Small intestine (tissue), 7 donors: ENCODE results near the gene CPLX1. TPM values are rescaled to one million over a fixed set of nuclear protein-coding genes. Genes with fewer than 3 reads are reported as not detected.
"Not testable (repeated sequence)": the region's sequence is repeated elsewhere in the genome, so short reads cannot be mapped to it uniquely, and the experiment has no call there.

Source experiments
- DNase-seq, 2 donors: peaks; one replicate each; pipeline versions ENCODE4 v3.0.0 to v3.0.0-alpha.2; 2013
- FAIRE-seq: peaks from 2 replicates; lab custom pipeline; 2012; peaks lifted over from hg19 to GRCh38; lab: Jason Lieb, UNC
- H3K27ac ChIP-seq, 3 donors: one replicate each; pipeline ENCODE4 v1.5.1; 2013; ENCODE audit warnings: low read length in 2 of 3, mild to moderate bottlenecking in 2 of 3, control low read depth in 1 of 3, inconsistent platforms in 1 of 3, low read depth in 1 of 3, moderate library complexity in 1 of 3
- H3K27me3 ChIP-seq, 3 donors: one replicate each; pipeline ENCODE4 v1.6.1; 2013; ENCODE audit warnings: low read length in 3 of 3, inconsistent platforms in 1 of 3; ENCODE audit not compliant: control insufficient read depth in 3 of 3, insufficient read depth in 3 of 3
- H3K36me3 ChIP-seq, 3 donors: one replicate each; pipeline ENCODE4 v1.6.1; 2013; ENCODE audit warnings: low read length in 3 of 3, inconsistent platforms in 1 of 3, low read depth in 1 of 3, mild to moderate bottlenecking in 1 of 3, moderate library complexity in 1 of 3; ENCODE audit not compliant: control insufficient read depth in 3 of 3, insufficient read depth in 2 of 3
- H3K4me1 ChIP-seq, 3 donors: one replicate each; pipeline ENCODE4 v1.6.1; 2013; ENCODE audit warnings: low read length in 2 of 3, inconsistent platforms in 1 of 3, low read depth in 1 of 3, mild to moderate bottlenecking in 1 of 3, moderate library complexity in 1 of 3; ENCODE audit not compliant: control insufficient read depth in 3 of 3, insufficient read depth in 2 of 3
- H3K4me3 ChIP-seq, 3 donors: one replicate each; pipeline ENCODE4 v1.5.1; 2013; ENCODE audit warnings: low read length in 3 of 3, control low read depth in 1 of 3, inconsistent platforms in 1 of 3, low read depth in 1 of 3, mild to moderate bottlenecking in 1 of 3, moderate library complexity in 1 of 3
- H3K9me3 ChIP-seq, 2 donors: one replicate each; pipeline ENCODE4 v1.6.1; 2013; ENCODE audit warnings: low read depth in 1 of 2, low read length in 1 of 2; ENCODE audit not compliant: control insufficient read depth in 2 of 2, insufficient read depth in 1 of 2
- WGBS, 3 donors: extraction: QIAGEN DNeasy Blood & Tissue Kit; methylation state at CpG; one replicate each; pipeline ENCODE4 v1.1.7; 2013; 5-methylcytosine and 5-hydroxymethylcytosine counted together
- polyA plus RNA-seq, 4 donors: library from polyadenylated mRNA; stranded (reverse) in 3 of 4; unstranded in 1 of 4; fragments of 200-250 nt in 3 of 4; fragments of 120-200 nt in 1 of 4; gene quantifications; one replicate each; pipeline versions ENCODE4 v1.2.1 to v1.2.3, GENCODE V29; 2013
- donor health status: healthy with polysubstance abuse.
- donor health status: control.
- donor health status: control.
- donor health status: Bipolar disorder and iron deficiency.
- donor health status: healthy.

The CPLX1 gene
- polyA plus RNA-seq, 4 donors, result 1.4 to 2.6 TPM; not detected in 2

DNA sequence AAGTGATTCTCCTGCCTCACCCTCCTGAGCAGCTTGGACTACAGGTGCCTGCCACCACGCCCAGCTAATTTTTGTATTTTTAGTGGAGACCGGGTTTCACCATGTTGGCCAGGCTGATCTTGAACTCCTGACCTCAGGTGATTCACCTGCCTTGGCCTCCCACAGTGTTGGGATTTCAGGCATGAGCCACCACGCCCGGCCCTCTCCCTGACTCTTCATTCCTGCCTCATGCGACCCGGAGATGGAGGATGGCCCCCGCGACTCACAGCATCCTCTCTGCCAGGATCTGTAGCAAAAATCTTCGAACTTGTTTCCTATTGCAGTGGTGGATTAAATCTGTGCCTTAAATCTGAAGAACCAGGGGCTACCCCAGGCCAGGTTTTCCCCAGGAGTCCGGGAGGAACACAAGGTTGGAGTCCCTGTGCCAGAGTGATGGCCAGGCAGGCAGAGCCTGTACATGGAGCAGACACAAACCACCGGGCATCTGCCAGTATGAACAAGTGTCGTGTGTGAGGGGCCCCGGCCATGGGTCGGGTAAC is 11.5 kb downstream of the CPLX1 start:
- FAIRE-seq (no peak), DNase-seq (no peak)
- H3K36me3 ChIP-seq, result no peaks in the 10 kb centered on the region
- H3K9me3 ChIP-seq, result peaks cover 0 to under 1% of the 10 kb centered on the region in 2 donors
- H3K27me3 ChIP-seq, result peaks cover 0 to 13% (median 4%) of the 10 kb centered on the region in 3 donors
- no peak overlapping the region for H3K27ac ChIP-seq
- 41 to 74% (median 66%) methylated on average over 14 of the region's 14 CpGs for WGBS, 3 donors
- no peak overlapping the region for H3K4me3 ChIP-seq
- no peaks in the 10 kb centered on the region for H3K4me1 ChIP-seq

DNA sequence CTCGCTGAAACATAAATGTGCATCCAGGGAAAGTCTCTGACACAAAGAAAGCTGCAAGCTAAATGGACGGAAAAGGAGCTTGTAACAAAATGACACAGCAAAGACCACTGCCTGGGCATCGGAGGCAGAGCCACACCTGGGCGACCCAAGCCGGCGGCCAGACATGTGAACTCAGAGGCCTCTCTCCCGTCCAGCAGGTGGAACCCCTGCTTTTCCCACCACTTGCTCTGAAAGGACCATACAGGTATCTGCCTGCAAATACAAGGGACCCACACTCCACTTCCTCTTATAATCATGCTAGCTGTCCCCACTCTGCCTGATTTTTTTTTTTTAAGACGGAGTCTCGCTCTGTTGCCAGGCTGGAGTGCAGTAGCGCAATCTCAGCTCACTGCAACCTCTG is 12.0 kb downstream of the CPLX1 start:
- Histone ChIP-seq H3K27ac (no peak overlapping the region), H3K27me3 (peaks cover 0 to 13% (median 2%) of the 10 kb centered on the region in 3 donors), H3K9me3 (no peaks in the 10 kb centered on the region), H3K4me3 (no peak overlapping the region), H3K4me1 (no peaks in the 10 kb centered on the region), H3K36me3 (no peaks in the 10 kb centered on the region)
- DNase-seq (no peak), FAIRE-seq (no peak)
- 54 to 63% (median 55%) methylated on average over 10 of the region's 10 CpGs for WGBS, 3 donors

DNA sequence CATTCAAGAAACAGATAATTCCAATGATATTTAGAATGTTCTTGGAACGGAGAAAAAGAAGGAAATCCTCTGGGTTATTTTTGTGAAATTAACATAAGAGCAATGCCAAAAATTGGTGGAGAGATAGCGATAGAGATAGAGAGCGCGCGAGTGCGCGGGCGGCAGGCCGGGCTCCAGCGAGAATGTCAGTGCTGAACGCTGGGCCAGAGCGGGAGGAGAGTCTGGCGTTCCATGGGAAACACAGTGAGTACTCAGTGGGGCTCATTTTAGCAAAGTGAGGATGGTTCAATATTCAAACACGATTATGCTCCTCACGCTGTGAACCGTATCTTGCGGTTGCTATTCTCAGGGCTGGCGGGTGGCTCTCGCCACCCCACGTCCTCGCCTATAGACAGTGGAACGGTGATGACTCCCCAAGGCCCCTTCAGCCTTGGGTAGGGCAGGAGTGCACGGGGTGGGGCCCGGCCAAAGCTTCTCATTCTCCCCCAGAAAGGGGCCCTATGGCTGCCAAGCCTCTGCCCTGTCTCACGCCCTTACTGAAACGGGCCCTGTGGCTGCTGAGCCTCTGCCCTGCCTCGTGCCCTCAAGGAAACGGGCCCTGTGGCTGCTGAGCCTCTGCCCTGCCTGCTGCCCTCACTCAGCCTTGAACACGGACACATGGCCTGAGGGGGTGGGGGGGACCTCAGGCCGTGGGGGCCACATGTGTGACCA is 16.9 kb downstream of the CPLX1 start:
- 82 to 89% (median 88%) methylated on average over 29 to 30 of the region's 30 CpGs for WGBS, 3 donors
- Histone ChIP-seq H3K4me1 (no peaks in the 10 kb centered on the region), H3K36me3 (no peaks in the 10 kb centered on the region), H3K4me3 (no peak overlapping the region), H3K9me3 (no peaks in the 10 kb centered on the region), H3K27ac (no peak overlapping the region), H3K27me3 (peaks cover 0 to 1% (median 0%) of the 10 kb centered on the region in 3 donors)
- no peak for DNase-seq
- FAIRE-seq, result no peak

DNA sequence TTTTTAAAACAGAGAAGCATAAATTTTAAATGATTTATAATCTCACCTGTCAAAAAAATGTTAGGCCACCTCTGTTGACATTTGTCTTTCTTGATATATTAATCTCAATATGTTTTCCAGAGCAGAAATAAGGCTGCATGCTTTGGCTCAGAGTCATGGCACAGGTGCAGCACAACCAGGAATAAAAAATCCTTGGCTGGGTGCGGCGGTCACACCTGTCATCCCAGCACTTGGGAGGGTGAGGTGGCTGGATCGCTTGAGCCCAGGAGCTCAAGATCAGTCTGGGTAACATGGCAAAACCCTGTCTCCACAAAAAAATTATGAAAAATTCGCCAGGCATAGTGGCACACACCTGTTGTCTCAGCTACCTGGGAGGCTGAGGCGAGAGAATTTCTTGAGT is 18.1 kb downstream of the CPLX1 start:
- no peaks in the 10 kb centered on the region for H3K4me1 ChIP-seq
- H3K36me3 ChIP-seq, result no peaks in the 10 kb centered on the region
- no peak overlapping the region for H3K27ac ChIP-seq
- DNase-seq (peak in 1 of 2 donors; percentile 56), FAIRE-seq (no peak)
- WGBS, 3 donors, result 27 to 56% (median 28%) methylated on average over 5 of the region's 5 CpGs
- H3K9me3 ChIP-seq, result no peaks in the 10 kb centered on the region
- no peak overlapping the region for H3K4me3 ChIP-seq
- peaks cover 0 to 1% (median 0%) of the 10 kb centered on the region in 3 donors for H3K27me3 ChIP-seq

DNA sequence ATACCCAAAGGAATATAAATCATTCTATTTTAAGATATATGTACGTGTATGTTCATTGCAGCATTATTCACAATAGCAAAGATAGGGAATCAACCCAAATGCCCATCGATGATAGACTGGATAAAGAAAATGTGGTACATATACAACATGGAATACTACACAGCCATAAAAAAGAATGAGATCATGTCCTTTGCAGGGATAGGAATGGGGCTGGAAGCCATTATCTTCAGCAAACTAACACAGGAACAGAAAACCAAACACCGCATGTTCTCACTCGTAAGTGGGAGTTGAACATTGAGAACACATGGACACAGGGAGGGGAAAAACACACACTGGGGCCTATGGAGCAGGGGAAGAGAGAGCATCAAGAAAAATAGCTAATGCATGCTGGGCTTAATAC is 18.9 kb downstream of the CPLX1 start:
- WGBS, 3 donors, result 91 to 98% (median 96%) methylated on average over 4 of the region's 4 CpGs
- H3K36me3 ChIP-seq, FAIRE-seq, H3K9me3 ChIP-seq, DNase-seq, H3K4me1 ChIP-seq, H3K4me3 ChIP-seq, H3K27ac ChIP-seq, H3K27me3 ChIP-seq: not testable (repeated sequence)

DNA sequence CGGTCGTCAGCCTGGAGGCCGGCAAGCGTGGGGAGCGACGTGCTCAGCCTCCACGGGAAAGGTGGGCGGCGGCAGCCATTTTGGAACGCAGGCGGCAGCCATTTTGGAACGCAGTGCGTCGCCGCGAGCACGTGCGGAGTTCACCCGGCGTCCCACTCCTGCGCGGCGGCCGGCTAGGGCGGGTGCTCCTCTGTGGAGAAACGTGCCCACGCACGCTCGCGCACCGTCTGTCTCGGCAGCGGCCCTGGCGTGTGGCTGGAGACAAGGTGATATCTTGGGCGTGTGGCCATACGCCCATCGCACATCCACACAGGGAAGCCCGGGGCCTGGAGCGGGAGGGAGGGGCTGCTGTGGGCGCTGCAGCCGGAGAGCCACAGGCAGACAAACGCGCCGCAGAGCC is 21.1 kb downstream of the CPLX1 start:
- DNase-seq (no peak), FAIRE-seq (no peak)
- 72 to 83% (median 76%) methylated on average over 43 to 44 of the region's 44 CpGs for WGBS, 3 donors
- no peaks in the 10 kb centered on the region for H3K36me3 ChIP-seq
- peaks cover 0 to 5% of the 10 kb centered on the region in 2 donors for H3K9me3 ChIP-seq
- no peaks in the 10 kb centered on the region for H3K27me3 ChIP-seq
- H3K4me1 ChIP-seq, result no peaks in the 10 kb centered on the region
- H3K27ac ChIP-seq, result no peak overlapping the region
- no peak overlapping the region for H3K4me3 ChIP-seq

DNA sequence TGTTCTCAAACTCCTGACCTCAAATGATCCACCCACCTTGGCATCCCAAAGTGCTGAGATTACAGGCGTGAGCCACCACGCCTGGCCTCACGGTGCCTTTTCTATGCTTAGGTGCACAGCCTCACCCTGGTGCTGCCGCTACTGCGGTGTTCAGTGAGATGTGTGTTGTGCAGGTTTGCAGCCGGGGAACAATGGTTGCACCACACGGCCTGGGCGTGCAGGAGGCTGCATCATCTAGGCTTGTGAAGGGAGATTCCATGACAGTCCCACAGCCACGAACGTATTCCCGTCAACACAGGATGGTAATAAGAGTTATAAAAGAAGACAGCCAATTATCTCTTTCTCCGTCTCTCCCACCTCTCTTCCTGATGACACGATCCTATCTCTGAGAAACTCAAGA is 22.0 kb downstream of the CPLX1 start:
- WGBS, 3 donors, result 87 to 95% (median 92%) methylated on average over 13 of the region's 13 CpGs
- Histone ChIP-seq H3K4me1 (peaks cover 0 to 4% (median 0%) of the 10 kb centered on the region in 3 donors), H3K9me3 (peaks cover 0 to 5% of the 10 kb centered on the region in 2 donors), H3K36me3 (no peaks in the 10 kb centered on the region), H3K27me3 (no peaks in the 10 kb centered on the region), H3K4me3 (no peak overlapping the region), H3K27ac (no peak overlapping the region)
- FAIRE-seq (no peak), DNase-seq (no peak)

DNA sequence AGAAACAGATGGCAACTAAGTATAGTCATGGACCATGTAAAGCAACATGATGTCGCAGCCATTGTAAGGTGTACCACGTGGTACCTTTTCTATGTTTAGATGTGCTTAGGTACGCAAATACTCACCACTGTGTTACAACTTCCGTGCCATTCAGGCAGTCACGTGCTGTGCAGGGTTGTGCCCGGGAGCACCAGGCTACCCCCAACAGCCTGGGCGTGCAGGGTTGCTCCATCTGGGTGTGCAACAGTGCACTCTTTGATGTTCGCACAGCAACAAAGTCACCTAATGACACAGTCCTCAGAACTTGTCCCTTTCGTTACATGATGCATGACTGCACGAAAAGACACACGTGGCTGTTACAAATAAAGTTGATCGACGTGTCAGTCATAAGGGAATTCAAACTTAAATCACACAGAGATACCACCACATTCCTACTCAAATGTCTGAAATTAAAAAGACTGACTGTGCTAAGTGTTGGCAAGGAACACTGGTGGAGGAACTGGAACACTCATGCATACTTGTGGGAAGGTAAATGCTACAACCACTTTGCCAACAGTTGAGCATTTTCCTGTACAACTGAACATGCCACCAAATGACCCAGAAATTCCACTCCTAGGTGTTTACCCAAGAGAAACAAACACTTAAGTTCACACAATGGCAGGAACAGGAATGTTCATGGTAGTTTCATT is 24.3 kb downstream of the CPLX1 start:
- H3K36me3 ChIP-seq, result no peaks in the 10 kb centered on the region
- H3K27ac ChIP-seq, result no peak overlapping the region
- DNase-seq (no peak), FAIRE-seq (no peak)
- H3K27me3 ChIP-seq, result peaks cover 0 to 6% (median 0%) of the 10 kb centered on the region in 3 donors
- peaks cover 0 to 5% of the 10 kb centered on the region in 2 donors for H3K9me3 ChIP-seq
- no peak overlapping the region for H3K4me3 ChIP-seq
- 92 to 95% (median 93%) methylated on average over 13 of the region's 13 CpGs for WGBS, 3 donors
- H3K4me1 ChIP-seq, result peaks cover 0 to 4% (median 0%) of the 10 kb centered on the region in 3 donors
